Activated CD4-positive, CD25-positive, alpha-beta regulatory T cell treated with anti-CD3 and anti-CD28 coated beads, Interleukin-2, amount 50 U/mL, for 24 hours (primary cell): Measurements from ENCODE around the gene TMEM217.

Experiments
- ATAC-seq, 2 donors: fragments of 150-1000 bp; cut with Tn5 transposase; one replicate each; pipeline ENCODE4 v1.10.0; 2021; ENCODE audit warnings: mild to moderate bottlenecking in 1 of 2, moderate library complexity in 1 of 2

TMEM217 gene

DNA sequence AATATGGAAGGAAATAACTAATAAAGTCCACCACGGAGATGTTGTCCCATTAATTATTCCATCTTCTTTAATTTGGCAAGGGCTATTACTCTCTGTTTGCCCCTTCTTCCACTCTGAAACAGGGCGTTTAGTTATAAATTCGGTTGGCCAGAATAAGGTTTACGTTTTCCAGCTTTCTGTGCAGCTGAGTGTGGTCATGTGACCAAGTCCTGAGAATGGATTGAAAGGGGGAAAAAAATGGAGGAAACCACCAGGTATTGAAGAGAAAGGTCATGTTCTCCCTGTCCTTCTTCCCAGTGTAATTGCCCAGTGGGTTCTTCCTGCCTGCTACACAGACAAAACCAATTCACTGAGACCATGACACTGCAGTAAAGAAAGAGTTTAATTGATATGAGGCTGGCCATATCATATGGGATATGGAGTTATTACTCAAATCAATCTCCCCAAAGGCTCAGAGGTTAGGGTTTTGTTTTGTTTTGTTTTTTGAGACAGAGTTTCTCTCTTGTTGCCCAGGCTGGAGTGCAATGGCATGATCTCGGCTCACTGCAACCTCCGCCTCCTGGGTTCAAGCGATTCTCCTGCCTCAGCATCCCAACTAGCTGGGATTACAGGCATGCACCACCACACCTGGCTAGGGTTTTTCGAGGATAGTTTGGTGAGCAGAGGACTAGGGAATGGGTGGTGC is 14.7 kb downstream of the TMEM217 start:
- ATAC-seq: no peak

DNA sequence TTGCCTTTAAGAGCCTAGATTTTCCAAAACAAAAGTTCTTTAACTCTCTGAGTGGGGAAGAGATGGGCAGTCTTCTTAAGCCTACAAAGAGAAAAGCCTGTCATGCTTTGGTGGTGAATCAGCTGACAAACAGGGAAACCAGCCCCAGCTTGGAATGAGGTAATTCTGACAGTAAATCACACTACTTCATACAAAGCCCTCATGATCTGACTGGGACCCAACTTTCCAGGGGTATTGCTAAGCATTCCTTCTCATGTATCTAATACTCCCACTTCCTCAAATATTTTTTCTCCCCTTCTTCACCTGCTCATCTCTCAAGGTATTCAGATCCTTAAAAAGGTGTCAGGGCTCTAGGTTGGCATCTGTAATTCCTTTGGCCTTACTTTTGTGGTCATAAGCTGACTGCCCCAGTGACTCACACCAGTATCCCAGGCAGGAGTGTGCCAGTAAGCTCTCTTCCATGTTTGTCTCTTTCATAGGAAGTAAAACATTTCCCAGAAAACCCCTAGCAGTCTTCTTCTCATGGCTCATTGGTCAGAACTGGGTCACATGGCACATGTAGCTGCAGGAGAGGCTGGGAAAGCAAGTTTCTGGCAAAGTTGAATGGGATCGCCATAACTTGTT is 15.4 kb downstream of the TMEM217 start:
- ATAC-seq: no peak

DNA sequence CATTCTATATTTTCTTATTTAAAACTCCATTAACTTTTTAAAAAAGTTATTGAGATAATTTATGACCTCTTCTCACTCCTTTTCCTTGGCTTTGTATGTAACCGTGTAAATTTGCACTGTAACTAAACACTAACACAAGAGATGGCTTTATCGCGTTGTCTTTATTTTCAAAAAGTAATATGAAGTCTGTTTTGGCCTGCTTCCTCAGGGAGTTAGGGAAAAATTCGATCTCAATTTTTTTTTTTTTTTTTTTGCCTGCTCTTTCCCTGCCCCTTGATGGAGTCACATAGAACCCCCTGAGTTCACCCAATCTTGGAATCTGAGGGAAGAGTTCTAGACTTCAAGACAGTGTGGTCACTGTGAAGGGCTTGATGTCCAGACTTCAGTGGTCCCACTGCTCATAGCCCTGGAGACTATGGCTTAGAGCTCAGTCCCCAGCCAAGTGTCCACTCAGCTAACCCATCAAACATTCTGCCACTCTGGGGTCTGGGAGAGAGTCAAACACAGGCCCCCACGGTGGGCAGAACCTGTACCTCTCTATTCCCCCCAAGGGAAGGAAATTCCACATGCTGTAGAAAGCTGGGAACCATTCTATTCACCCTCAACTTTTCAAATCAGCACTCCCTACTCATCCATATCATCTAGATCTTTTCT is 16.0 kb downstream of the TMEM217 start:
- no peak for ATAC-seq

DNA sequence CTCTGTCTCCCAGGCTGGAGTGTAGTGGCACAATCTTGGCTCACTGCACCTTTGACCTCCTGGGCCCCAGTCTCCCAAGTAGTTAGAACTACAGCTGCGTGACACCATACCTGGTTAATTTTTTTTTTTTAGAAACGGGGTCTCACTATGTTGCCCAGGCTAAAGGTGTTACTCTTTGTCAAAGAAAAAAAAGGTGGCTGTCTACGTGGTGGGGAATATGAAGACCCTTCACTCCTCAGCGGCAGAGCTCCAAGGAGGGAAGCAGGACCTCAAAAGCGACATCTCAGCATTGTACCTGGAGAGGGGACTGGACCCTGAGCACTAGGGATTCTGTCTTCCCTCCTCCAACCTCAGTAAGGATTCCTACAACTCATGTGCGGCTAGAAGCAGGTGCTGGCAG is 16.8 kb downstream of the TMEM217 start:
- no peak for ATAC-seq

DNA sequence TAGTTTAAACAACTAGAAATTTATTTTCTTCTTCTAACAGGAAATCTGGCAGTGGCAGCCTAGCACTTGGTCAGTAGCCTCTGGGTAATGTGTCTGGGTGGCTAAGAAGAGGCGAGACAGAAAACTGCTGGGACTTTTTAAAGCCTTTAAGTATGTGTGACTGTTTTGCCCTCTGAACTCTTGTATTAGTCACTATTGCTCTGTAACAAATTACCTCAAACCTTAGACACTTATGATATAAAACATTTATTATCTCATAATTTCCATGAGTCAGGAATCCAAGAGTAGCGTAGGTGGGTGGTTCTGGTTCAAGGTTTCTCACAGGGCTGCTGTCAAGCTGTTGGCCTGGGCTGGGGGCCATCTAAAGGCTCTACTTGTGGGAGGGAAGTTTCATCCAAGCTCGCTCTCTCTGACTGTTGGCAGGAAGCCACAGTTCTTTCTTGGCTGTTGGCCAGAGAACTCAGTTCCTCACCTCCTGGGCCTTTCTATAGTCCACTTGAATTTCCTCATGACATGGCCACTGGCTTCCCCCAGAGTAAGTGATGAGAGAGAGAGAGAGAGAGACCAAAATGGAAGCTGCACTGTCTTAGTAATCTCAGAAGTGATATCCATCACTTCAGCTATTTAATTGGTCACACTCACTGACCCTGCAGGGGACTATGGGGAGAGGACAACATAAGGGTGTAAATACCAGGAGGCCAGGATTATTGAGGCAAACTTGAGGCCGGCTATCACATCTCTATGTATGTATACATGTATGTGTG is 17.8 kb downstream of the TMEM217 start:
- peak; percentile 91 to 93 for ATAC-seq

DNA sequence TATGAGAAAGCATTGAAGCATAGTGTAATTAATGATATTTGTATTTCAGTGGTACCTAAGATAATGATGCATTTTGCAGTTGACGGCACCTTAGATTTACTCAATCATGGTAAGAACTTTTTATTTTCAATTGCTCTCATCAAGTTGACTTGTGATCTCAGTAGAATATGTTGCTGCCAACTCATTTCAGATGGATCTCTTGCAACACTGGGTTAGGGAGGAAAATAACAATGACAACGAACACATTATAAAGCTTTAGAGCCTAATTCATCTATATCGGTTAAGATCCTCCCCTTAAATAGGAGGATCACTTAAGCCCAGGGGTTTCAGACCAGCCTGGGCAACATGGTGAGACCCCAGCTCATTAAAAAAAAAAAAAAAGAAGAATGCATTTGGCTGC is 18.4 kb downstream of the TMEM217 start:
- no peak for ATAC-seq

DNA sequence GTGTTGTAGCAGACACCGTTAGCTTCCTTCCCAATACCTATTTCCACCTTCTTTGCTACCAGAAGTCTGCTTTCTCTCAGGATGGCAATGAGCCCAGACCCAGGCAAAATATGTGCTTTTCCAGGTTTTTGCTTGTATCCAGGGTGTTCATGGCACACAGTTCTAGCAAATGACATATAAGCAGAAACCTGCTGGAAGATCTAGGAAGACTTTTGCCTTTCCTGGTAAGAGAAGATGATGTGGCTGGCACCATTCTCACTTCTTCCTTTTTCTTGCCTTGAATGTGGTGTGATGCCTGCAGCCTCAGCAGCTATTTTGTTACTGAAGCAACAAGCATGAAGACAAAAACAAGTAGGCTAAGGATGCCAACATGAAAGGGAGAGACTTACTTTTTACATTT is 19.6 kb downstream of the TMEM217 start:
- no peak for ATAC-seq

DNA sequence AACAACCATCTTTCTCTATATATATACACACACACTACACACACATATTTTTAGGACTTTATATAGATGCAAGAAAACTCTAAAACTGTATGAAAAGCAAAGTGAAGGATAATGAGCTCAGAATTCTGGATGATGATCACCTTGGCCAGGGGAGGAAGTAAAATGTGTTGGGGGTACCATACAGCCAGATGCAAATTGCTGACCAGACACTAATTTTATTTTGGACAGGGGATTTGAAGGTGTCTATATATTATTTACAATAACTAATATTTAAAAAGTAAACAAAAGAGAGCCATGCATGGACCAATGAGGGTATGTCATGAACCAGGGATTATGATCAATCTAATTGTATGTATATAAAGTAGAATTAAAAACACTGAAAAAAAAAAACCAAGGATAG is 20.2 kb downstream of the TMEM217 start:
- no peak for ATAC-seq

DNA sequence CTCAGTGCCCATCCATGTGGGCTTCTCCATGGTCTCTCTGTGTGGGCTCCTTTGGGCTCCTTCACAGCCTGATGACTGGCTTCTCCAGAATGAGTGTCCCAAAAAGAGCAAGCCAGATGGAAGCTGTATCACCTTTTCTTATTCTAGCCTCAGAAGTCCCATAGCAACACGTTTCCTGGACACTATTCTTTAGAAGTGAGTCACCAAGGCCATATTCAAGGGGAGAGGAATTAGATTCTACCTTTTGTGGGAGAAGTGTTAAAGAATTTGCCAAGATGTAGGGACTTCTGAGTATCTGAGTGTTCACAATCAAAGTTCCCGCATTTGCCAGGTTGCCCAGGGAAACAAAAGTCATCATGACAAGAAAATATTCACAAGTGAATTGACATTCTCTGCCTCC is 21.0 kb downstream of the TMEM217 start:
- ATAC-seq: no peak

DNA sequence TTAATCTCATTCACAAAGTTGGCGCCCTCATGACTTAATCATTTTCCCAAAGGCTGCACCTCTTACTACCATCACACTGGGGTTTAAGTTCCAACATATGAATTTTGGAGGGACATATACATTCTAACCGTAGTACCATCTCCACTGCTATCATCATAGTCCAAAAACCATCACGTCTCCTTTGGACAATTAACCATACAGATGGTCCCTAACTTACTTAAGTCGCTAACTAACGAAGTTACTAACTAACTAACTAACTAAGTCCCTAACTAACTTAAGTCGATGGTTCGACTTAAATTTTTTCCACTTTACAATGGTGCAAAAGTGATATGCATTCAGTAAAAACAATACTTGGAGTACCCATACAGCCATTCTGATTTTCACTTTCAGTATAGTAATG is 24.4 kb downstream of the TMEM217 start:
- no peak for ATAC-seq

DNA sequence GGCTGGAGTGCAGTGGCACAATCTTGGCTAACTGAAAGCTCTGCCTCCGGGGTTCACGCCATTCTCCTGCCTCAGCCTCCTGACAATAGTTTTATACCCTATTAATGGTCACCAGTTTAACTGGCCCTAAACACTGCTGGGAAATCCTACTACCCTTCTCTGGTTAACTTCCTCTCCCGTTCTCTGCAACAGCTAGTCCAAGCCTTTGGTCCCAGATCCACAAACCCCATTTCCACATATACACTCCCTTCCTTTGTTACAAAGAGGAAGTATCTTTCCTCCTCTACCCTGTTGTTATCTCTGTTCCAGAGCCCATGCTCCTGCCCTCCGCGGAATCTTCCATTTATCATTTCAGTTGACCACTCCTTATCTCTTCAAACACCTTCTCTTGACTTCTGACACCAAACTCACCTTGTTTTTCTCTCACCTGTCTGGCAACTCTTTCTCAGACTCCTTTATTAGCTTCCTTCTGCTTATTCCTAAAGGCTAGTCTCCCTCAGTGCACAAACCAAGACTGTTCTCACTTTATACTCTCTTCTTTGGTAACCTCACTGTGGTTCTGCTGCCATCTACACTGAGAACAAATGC is 25.4 kb downstream of the TMEM217 start:
- no peak for ATAC-seq

DNA sequence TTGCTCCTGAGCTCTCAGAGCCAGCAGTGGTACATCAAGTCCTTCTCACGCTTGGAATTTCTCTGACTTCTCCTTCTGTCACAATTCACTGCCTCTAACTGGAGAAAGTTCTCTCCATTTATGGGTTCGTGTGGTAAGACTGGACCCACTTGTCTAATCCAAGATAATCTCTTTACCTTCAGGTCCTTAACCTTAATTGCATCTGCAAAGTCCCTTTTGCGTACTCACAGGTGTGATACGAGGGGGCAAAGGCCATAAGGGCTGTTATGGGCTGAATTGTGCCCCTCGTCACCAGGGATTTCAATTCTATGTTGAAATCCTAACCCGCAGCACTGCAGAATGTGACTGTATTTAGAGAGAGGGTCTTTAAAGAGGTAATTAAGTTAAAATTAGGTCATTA is 27.8 kb downstream of the TMEM217 start:
- no peak for ATAC-seq

DNA sequence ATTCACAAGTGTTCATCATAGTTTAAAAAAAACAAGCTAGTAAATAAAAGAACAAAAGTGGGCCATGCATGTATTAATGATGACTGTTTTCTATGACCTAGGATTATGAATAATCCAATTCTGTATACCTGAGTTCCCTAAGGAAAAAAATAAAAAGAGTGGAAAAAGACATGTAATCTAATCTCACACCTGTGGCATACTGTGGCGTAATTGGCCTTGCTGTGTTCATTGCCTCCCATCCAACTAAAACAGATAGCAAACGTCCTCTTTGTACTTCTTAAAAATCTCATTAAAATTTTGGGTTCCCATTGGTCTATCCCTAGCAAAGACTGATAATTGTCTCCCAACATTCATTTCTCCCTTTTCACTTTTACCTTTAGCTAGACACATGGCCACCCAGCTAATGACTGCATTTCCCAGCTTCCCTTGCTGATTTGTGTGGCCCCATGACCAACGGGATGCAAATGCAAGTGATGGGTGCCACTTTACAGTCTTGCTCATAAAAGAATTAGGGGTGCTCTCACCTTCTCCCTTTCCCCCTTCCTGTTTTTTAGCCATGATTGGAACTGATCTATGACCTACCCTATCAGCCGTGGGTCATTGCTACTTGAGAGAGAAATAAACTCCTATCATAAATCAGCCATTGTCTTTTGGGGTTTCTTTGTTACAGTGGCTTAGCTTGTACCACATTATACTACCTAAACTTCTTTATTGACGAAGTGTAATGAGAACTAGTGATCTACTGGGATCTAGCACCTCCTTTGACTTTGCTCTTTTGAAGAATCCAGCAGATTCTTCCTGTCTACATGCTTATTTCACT is 32.4 kb downstream of the TMEM217 start:
- no peak for ATAC-seq

DNA sequence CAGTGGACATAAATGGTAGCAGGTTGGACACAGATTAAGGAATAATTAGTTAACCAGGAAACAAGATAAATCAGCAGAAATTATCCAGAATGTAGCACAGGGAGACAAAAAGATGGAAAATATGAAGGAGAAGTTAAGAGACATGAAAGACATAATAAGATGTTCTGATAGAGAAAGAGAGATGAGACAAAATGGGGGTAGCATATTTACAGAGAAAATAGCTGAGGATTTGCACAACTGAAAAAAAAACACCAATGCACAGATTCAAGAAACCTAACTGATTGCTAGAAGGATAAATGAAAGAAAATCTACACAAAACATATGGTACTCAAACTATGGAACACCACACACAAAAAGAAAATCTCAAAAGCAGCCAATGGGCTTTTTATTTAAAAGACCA is 35.0 kb downstream of the TMEM217 start:
- ATAC-seq: no peak

DNA sequence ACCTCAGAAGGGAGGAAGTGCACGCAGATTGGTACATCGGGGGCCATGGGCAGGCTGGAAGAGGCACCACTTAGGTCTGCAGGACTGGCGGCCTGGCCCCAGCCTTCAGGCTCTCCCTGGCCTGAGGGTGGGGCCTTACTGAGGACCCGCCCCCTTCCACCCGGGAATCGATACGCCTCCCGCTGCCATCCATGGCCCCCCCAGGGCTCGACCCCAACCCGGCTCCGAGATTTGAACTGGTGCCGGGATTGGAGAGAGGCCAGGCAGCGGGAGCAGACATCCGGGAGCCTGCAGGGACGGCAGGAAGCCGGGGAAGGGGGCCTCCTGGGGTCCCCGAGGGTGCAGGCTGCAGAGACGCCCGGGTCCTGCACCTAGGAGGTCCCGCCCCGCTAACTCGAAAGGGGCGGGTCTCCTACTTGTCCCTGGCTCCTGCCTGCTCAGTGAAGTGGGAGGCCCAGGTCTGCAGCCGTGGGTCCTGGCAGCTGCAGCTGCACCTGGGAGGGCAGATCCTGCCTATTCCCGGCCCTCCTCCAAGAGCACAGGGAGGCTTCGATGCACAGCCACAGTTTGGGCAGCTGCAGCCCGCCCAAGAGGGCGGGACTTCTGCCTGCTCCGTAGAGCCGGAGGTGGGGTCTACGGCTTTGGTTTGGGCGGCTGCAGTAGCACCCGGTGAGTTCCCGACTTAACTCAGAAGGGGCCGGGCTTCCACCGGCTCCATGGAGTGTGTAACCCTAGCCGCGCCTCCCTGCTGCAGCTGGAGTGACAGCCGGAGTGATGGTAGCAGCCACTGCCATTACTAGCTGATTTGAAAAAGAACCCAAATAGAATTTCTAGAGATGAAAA is 35.6 kb downstream of the TMEM217 start:
- peak; percentile 96 to 98 for ATAC-seq

DNA sequence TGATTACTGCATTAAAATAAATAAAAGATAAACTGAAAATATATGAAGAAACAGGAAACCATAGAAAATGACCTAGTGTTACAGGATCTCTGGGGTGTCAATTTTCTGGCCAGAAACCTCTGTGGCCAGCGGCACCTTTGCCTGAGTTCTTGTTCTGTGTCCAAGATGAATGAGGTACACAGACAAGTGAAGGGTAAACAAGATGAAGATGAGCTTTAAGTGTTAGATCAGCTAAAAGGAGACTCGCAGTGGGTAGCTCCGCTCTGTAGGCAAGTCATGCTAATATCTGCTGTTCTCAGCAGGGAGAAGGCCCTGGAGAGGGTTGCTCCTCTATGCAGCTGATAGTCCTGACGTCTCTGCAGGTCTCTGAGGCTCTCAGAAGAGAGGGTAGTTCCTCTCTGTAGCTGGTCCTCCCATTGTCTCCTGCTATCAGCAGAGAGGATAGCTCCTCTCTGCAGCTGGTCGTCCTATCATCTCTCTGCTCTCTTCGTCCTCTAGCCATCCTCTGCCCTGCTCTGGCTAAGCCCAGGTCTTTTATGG is 36.3 kb downstream of the TMEM217 start:
- ATAC-seq: no peak

DNA sequence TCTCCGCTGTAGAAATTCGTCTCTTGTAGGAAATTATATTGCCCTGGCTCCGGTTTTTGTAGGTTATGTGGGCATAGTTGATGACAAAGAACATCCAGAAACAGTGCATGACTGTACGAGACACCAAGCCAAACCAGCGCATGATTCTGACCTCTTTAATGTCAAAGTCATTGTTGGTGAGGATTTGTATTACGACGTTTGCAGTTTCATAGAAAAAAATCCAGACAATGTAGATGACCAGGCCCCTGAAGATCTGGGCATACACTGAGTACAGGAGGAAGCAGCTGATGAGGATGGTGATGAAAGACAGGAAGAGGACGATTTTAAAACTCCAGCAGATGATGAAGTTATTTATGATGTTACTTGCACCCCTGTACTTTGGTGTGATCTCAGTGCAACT is 39.4 kb downstream of the TMEM217 start:
- no peak for ATAC-seq

DNA sequence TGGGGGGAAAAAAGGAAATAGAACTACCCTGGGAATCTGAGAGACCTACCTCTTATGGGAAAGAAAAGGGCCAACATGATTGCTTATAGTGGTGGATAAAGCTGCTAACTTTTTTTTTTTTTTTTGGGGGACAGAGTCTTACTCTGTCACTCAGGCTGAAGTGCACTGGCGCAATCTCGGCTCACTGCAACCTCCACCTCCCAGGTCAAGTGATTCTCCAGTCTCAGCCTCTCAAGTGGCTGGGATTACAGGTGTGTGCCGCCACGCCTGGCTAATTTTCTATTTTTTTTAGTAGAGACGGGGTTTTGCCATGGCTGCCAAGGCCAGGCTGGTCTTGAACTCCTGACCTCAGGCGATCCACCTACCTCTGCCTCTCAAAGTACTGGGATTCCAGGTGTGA is 39.9 kb downstream of the TMEM217 start:
- no peak for ATAC-seq

DNA sequence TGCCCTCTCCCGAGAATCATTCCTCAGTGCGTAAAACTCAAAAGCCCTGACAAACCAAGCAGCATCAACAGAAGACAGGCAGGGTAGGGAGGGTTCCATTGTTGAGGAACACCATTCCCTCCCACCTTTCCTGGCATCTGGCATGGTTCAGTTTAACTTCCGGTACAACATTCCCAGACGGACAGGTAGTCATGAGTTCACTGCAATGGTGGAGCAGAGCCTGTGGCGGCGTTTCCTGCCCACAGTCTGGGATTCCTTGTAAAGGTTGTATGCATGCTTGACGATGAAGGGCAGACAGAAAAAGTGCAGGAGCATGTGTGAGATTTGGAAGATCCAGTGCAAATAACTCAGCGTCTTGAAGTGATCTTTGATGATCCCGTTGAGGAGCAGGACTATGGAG is 45.7 kb downstream of the TMEM217 start:
- ATAC-seq: no peak

DNA sequence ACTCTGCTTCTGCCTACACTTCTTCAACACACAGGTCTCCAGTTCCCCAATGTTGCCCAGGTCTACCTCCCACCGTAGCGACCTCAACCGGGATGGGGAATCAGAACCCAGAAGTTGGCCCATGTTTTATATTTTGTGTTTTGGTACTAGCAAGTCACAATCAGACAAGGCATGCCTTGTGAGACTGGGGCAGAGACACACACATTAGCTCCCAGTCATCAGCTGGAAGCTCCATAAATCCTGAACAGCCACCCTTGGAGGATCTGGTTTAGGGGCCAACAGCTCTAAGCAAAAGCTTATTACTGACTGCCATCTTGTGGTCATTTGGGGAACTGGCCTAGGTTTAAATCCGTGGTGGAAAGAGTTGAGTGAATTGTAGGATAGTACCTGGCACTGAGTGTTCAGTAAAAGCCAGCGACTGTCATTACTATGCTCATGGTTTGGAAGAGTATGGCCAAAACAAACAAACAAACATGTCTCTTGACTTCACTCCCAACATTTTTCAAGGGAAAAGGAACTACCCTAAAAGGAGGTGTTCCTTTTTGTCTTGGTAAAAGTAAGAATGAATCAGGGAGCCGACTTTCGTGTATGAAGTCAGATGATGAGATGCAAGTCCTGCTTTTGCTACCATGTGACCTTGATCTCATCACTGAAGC is 47.5 kb downstream of the TMEM217 start:
- peak; percentile 44 to 64 for ATAC-seq
